Esophagus muscularis mucosa (tissue), 4 donors: ENCODE results near the gene DMXL1. TPM values are rescaled to one million over a fixed set of nuclear protein-coding genes. Genes with fewer than 3 reads are reported as not detected.

Source experiments
- DNase-seq: peaks from one replicate; pipeline ENCODE4 v3.0.0-alpha.2; 2017; ENCODE audit errors: extremely low spot score
- H3K27ac ChIP-seq, 4 donors: fragments of 200-600 bp; sonication (generic); replicated peaks in 1 of 4; 1 replicate in 3 of 4; 2 replicates in 1 of 4; pipeline ENCODE4 v1.5.1; 2016 to 2019; ENCODE audit warnings: mild to moderate bottlenecking in 1 of 4
- H3K27me3 ChIP-seq, 4 donors: fragments of 200-600 bp; sonication (generic); one replicate each; pipeline versions ENCODE4 v1.5.1 to v1.6.0; 2016 to 2019
- H3K36me3 ChIP-seq, 4 donors: fragments of 200-600 bp; sonication (generic); one replicate each; pipeline ENCODE4 v1.5.1; 2016 to 2019
- H3K4me1 ChIP-seq, 4 donors: fragments of 200-600 bp; sonication (generic); one replicate each; pipeline ENCODE4 v1.5.1; 2016 to 2019
- H3K4me3 ChIP-seq, 4 donors: fragments of 200-600 bp; sonication (generic); 1 replicate in 2 of 4; 2 replicates in 2 of 4; pipeline ENCODE4 v1.5.1; 2016 to 2019; ENCODE audit warnings: mild to moderate bottlenecking in 4 of 4, moderate library complexity in 1 of 4
- H3K9me3 ChIP-seq, 4 donors: fragments of 200-600 bp; sonication (generic); 1 replicate in 3 of 4; 2 replicates in 1 of 4; pipeline ENCODE4 v1.5.1; 2016 to 2019
- CTCF ChIP-seq, 3 experiments: fragments of 200-600 bp in 2 of 3; fragments of 450-650 bp in 1 of 3; sonication (generic) in 2 of 3; IDR thresholded peaks; one replicate each; pipeline ENCODE4 v1.5.1; 2017 to 2019; ENCODE audit warnings: antibody characterized with exemption in 3 of 3, mild to moderate bottlenecking in 2 of 3, moderate library complexity in 1 of 3
- EP300 ChIP-seq: sonication (generic); formaldehyde crosslinking; IDR thresholded peaks from one replicate; pipeline ENCODE4 v1.6.1; 2017; ENCODE audit warnings: antibody characterized with exemption
- POLR2A ChIP-seq: fragments of 450-650 bp; IDR thresholded peaks from one replicate; pipeline ENCODE4 v1.6.1; 2017; ENCODE audit warnings: antibody characterized with exemption, moderate library complexity, mild to moderate bottlenecking, low read depth
- POLR2AphosphoS5 ChIP-seq, 2 donors: sonication (generic); formaldehyde crosslinking; IDR thresholded peaks; one replicate each; pipeline ENCODE4 v1.6.1; 2017; ENCODE audit warnings: antibody characterized with exemption in 2 of 2
- WGBS: methylation state at CpG from one replicate; pipeline ENCODE4 v1.1.5; 2018; 5-methylcytosine and 5-hydroxymethylcytosine counted together
- intact Hi-C: fragments of 100-400 bp; cut with DNase I; formaldehyde crosslinking; loops from one replicate; pipeline ENCODE4 v1.15.1; 2023
- total RNA-seq, 4 donors: library from RNA; depleted of rRNA; stranded (reverse); fragments of >200 nt; gene quantifications; one replicate each; pipeline versions ENCODE4 v1.1.0 to v1.2.1, GENCODE V29; 2016

The DMXL1 gene
- total RNA-seq, 4 donors from 2014 or later, result 36.3 to 65.6 (median 39.9) TPM

- Histone ChIP-seq H3K36me3 (no peaks in the 10 kb centered on the region), H3K9me3 (no peaks in the 10 kb centered on the region), H3K27me3 (no peaks in the 10 kb centered on the region), H3K4me1 (peaks cover 21 to 28% (median 25%) of the 10 kb centered on the region in 4 donors), H3K27ac (no peak overlapping the region), H3K4me3 (no peak overlapping the region)
- WGBS, result 67% methylated on average over 3 of the region's 3 CpGs
- TF ChIP-seq POLR2AphosphoS5 (IDR thresholded peaks at IDR 0.05), result no peak
- no peak for TF ChIP-seq POLR2A
- no peak for TF ChIP-seq EP300
- TF ChIP-seq CTCF (IDR thresholded peaks at IDR 0.05), result no peak
- intact Hi-C loops, result no loop called here
- DNase-seq, result no peak
Measured at GRCh38 chr5:119290161-119290569, 219.3 kb downstream of the DMXL1 start.

- Histone ChIP-seq H3K4me1 (peaks cover 21 to 25% (median 24%) of the 10 kb centered on the region in 4 donors), H3K4me3 (no peak overlapping the region), H3K27me3 (no peaks in the 10 kb centered on the region), H3K27ac (no peak overlapping the region), H3K36me3 (no peaks in the 10 kb centered on the region), H3K9me3 (no peaks in the 10 kb centered on the region)
- no peak for DNase-seq
- TF ChIP-seq EP300, result no peak
- intact Hi-C loops, result no loop called here
- WGBS, result 96% methylated on average over 2 of the region's 2 CpGs
Measured at GRCh38 chr5:119290607-119291006, 219.7 kb downstream of the DMXL1 start.

GRCh38 chr5:119291056-119291455 is 220.2 kb downstream of the DMXL1 start:
- no peaks in the 10 kb centered on the region for H3K27me3 ChIP-seq
- intact Hi-C loops, result no loop called here
- H3K4me1 ChIP-seq, result peaks cover 21 to 25% (median 24%) of the 10 kb centered on the region in 4 donors
- no peaks in the 10 kb centered on the region for H3K36me3 ChIP-seq
- TF ChIP-seq POLR2AphosphoS5 (IDR thresholded peaks at IDR 0.05) (no peak), POLR2A (no peak), CTCF (IDR thresholded peaks at IDR 0.05) (no peak), EP300 (no peak)
- DNase-seq, result no peak
- H3K9me3 ChIP-seq, result no peaks in the 10 kb centered on the region
- 88% methylated on average over 5 of the region's 5 CpGs for WGBS
- H3K4me3 ChIP-seq, result no peak overlapping the region
- no peak overlapping the region for H3K27ac ChIP-seq

GRCh38 chr5:119291877-119292276 is 221.0 kb downstream of the DMXL1 start:
- H3K27ac ChIP-seq, result peak overlapping the region in 1 of 4 donors; percentile 7
- 86% methylated on average over 2 of the region's 3 CpGs for WGBS
- intact Hi-C loops, result no loop called here

GRCh38 chr5:119292701-119293515 is 222.0 kb downstream of the DMXL1 start:
- TF ChIP-seq POLR2AphosphoS5 (IDR thresholded peaks at IDR 0.05), result no peak
- TF ChIP-seq CTCF (IDR thresholded peaks at IDR 0.05), result no peak
- TF ChIP-seq EP300, result no peak
- TF ChIP-seq POLR2A, result no peak
- Histone ChIP-seq H3K27ac (no peak overlapping the region), H3K4me3 (no peak overlapping the region), H3K36me3 (no peaks in the 10 kb centered on the region), H3K9me3 (no peaks in the 10 kb centered on the region), H3K27me3 (no peaks in the 10 kb centered on the region), H3K4me1 (peaks cover 18 to 21% (median 20%) of the 10 kb centered on the region in 4 donors)
- no peak for DNase-seq
- intact Hi-C loops, result no loop called here
- WGBS, result 84% methylated on average over 3 of the region's 3 CpGs

More at GRCh38 chr5:119291877-119292276, 221.0 kb downstream of the DMXL1 start:
- Histone ChIP-seq H3K36me3 (no peaks in the 10 kb centered on the region), H3K9me3 (no peaks in the 10 kb centered on the region), H3K4me3 (no peak overlapping the region), H3K27me3 (no peaks in the 10 kb centered on the region), H3K4me1 (peaks cover 21 to 25% (median 24%) of the 10 kb centered on the region in 4 donors)
- TF ChIP-seq POLR2A (no peak), EP300 (no peak), POLR2AphosphoS5 (IDR thresholded peaks at IDR 0.05) (no peak)
- no peak for DNase-seq
